Hematopoietic multipotent progenitor cell (in vitro differentiated cells): ENCODE measurements around the gene CLP1. TPM values are rescaled to one million over a fixed set of nuclear protein-coding genes. Genes with fewer than 3 reads are reported as not detected.

Experiments used
- small RNA-seq: library from RNA; depleted of rRNA; stranded (forward); fragments of <200 nt; gene quantifications from one replicate; pipeline ENCODE3, GENCODE V24; 2012
- total RNA-seq: library from RNA; depleted of rRNA; stranded (reverse); fragments of >200 nt; gene quantifications from one replicate; pipeline ENCODE4 v1.2.3, GENCODE V29; 2012

The CLP1 gene
- total RNA-seq, 1 donor: 10.0 TPM

Small RNAs within 50 kb of the gene (small RNA-seq; reads per million reads assigned to genes)
- 3,884 reads per million, percentile 100 among the genes with 10 or more reads in this experiment for gene MIR130A

Other genes with a start within 250 kb of the CLP1 start
- gene SLC43A3, start 230.6 kb upstream of the CLP1 start, total RNA-seq: 93.7 TPM
- gene RTN4RL2, start 197.2 kb upstream of the CLP1 start, total RNA-seq: 0.27 TPM
- gene SLC43A1, start 142.1 kb upstream of the CLP1 start, total RNA-seq: 81.6 TPM
- 29.4 TPM for gene TIMM10, start 127.0 kb upstream of the CLP1 start, total RNA-seq
- not detected for gene SMTNL1, start 120.2 kb upstream of the CLP1 start, total RNA-seq
- 215 TPM for gene UBE2L6, start 90.1 kb upstream of the CLP1 start, total RNA-seq
- 49.8 TPM for gene SERPING1, start 60.1 kb upstream of the CLP1 start, total RNA-seq
- gene YPEL4, start 7.8 kb upstream of the CLP1 start, total RNA-seq: 3.5 TPM
- gene ZDHHC5, start 10.4 kb downstream of the CLP1 start, total RNA-seq: 20.2 TPM
- 21.5 TPM for gene MED19, start 54.5 kb downstream of the CLP1 start, total RNA-seq
- gene TMX2, start 54.8 kb downstream of the CLP1 start, total RNA-seq: 42.8 TPM
- 96.7 TPM for gene SELENOH, start 83.7 kb downstream of the CLP1 start, total RNA-seq
- gene BTBD18, start 94.1 kb downstream of the CLP1 start, total RNA-seq: not detected
- gene CTNND1, start 104.0 kb downstream of the CLP1 start, total RNA-seq: 59.8 TPM